Measurements from ENCODE around the gene KIRREL1. TPM values are rescaled to one million over a fixed set of nuclear protein-coding genes. Genes with fewer than 3 reads are reported as not detected.

The KIRREL1 gene
- total RNA-seq, 1 experiment from 2014 or later, result 30.5 TPM

DNA sequence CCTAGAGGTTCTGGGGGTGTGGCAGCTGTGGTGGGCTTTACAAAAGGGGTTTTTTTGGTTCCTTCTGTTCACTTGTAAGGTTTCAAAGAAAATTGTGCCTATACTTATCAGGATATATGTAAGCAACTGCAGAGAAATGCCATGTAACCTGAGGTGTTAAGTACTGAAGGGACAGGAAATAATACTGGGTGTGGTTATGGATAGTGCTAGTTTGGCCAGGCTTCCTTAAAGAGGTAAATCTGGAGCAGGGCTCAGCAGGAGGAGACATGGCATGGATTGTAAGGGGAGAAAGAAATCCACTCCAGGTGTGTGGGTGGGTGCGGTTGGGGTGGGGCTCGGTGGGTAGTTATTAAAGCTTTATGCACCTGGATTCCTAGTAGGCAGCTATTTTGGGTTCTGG is 28.3 kb downstream of the KIRREL1 start:
- Mint-ChIP-seq H3K27ac (peak overlapping the region in 2 of 3 experiments; percentile 10 to 81; a peak in 2 of 7 replicates), H3K27me3 (ENCODE audit: low read depth) (no peaks in the 10 kb centered on the region; the same call in 1 of the 2 replicates), H3K36me3 (ENCODE audit: insufficient read depth in 1 of 3, low read depth in 3 of 3) (no peaks in the 10 kb centered on the region; a peak in 1 of 7 replicates), H3K4me1 (peaks cover 72 to 87% of the 10 kb centered on the region in 2 experiments), H3K9me3 (no peaks in the 10 kb centered on the region), H3K4me3 (no peak overlapping the region)
- H2BK15ac ChIP-seq (ENCODE audit: low read depth, low read length), result no peak overlapping the region
- H2BK120ac ChIP-seq (ENCODE audit: low read depth, low read length, poor library complexity, severe bottlenecking), result no peak overlapping the region
- DNase-seq, result no peak
- H3K4me1 ChIP-seq (ENCODE audit: insufficient read depth, low read length), result peaks cover 35% of the 10 kb centered on the region
- no peak overlapping the region for H3K9ac ChIP-seq (ENCODE audit: extremely low read depth, insufficient read length, low read length)
- H3K56ac ChIP-seq (ENCODE audit: insufficient read length, low read depth, low read length), result no peak overlapping the region
- no peak overlapping the region for H2BK20ac ChIP-seq (ENCODE audit: low read depth, low read length, poor library complexity, severe bottlenecking)
- no peak overlapping the region for H2BK12ac ChIP-seq (ENCODE audit: insufficient read length, low read depth, low read length)
- H3K27ac ChIP-seq (ENCODE audit: insufficient read length, low read depth, low read length), result no peak overlapping the region
- TF ChIP-seq CTCF (conservative IDR thresholded peaks at IDR 0.05), result no peak
- WGBS (ENCODE audit: extremely low coverage, insufficient read length, low lambda C conversion rate), result no CpG with 5 or more reads among the region's 2 CpGs
- H3K79me2 ChIP-seq (ENCODE audit: insufficient read depth, low read length), result peaks cover 5% of the 10 kb centered on the region; the same call in 1 of the 2 replicates
- no peak overlapping the region for H3K23ac ChIP-seq (ENCODE audit: insufficient read length, low read depth, low read length)
- H3T11ph ChIP-seq (ENCODE audit: low read length), result no peak overlapping the region
- H3K9me3 ChIP-seq (ENCODE audit: control insufficient read depth, low read depth, low read length), result no peaks in the 10 kb centered on the region
- H3K18ac ChIP-seq (ENCODE audit: insufficient read length, low read depth, low read length), result no peak overlapping the region
- H4K5ac ChIP-seq (ENCODE audit: insufficient read length, low read depth, low read length), result no peak overlapping the region
- no peak overlapping the region for H4K8ac ChIP-seq (replicated peaks; ENCODE audit: insufficient read length, low read depth, low read length)
- no peak overlapping the region for H4K91ac ChIP-seq (ENCODE audit: insufficient read length, low read depth, low read length)
- H3K23me2 ChIP-seq (ENCODE audit: insufficient read length, low read depth, low read length, poor library complexity, severe bottlenecking), result no peaks in the 10 kb centered on the region
- H2BK5ac ChIP-seq (ENCODE audit: insufficient read length, low read length), result no peak overlapping the region
- H3K4me2 ChIP-seq (ENCODE audit: insufficient read depth, insufficient read length, low read length), result no peak overlapping the region
- no peak overlapping the region for H3K14ac ChIP-seq (ENCODE audit: insufficient read depth, low read length)
- no peak overlapping the region for H2AK5ac ChIP-seq (ENCODE audit: insufficient read length, low read length)
- H3K79me1 ChIP-seq (ENCODE audit: insufficient read depth, low read depth, low read length, poor library complexity, severe bottlenecking), result no peaks in the 10 kb centered on the region
- no peak overlapping the region for H3K4ac ChIP-seq (ENCODE audit: low read depth, low read length)
- no peak overlapping the region for H2AFZ ChIP-seq (ENCODE audit: low read length)
- H4K20me1 ChIP-seq (ENCODE audit: control insufficient read depth, insufficient read depth, insufficient read length), result no peaks in the 10 kb centered on the region
- H3K27me3 ChIP-seq (ENCODE audit: insufficient read depth, low read length), result no peaks in the 10 kb centered on the region

Data from H9 (cell line).